MCF 10A (cell line): Measurements from ENCODE around the gene DMXL1. TPM values are rescaled to one million over a fixed set of nuclear protein-coding genes. Genes with fewer than 3 reads are reported as not detected.

ENCODE experiments used
- BruUV-seq: library from RNA; stranded (reverse); fragments of 400-500 nt; replicated peaks from 2 replicates; lab custom pipeline; 2021; lab: Mats Ljungman, UMichigan
- CTCF ChIA-PET: fragments of 300-600 bp; sonication (Branson Sonifier 250); formaldehyde crosslinking; extraction: SDS; loops from one replicate; lab custom pipeline; 2021; ENCODE audit warnings: antibody characterized with exemption, inconsistent platforms; lab: Yijun Ruan, JAX
- POLR2A ChIA-PET: fragments of 300-600, 350-650 bp; sonication (Branson Sonifier 250); formaldehyde crosslinking; extraction: SDS; loops from one replicate; lab custom pipeline; 2020; ENCODE audit warnings: antibody characterized with exemption, inconsistent platforms; lab: Yijun Ruan, JAX
- DNase-seq: peaks from one replicate; pipeline ENCODE4 v3.0.0-alpha.2; 2018; ENCODE audit not compliant: unreplicated experiment
- H3K27ac Mint-ChIP-seq: one replicate; pipeline ENCODE4 v1.8.0; 2022; ENCODE audit warnings: mild to moderate bottlenecking, low read depth, mixed read lengths; ENCODE audit not compliant: unreplicated experiment
- H3K27me3 Mint-ChIP-seq: one replicate; pipeline ENCODE4 v1.8.0; 2022; ENCODE audit warnings: mixed read lengths; ENCODE audit not compliant: insufficient read depth, unreplicated experiment
- H3K36me3 Mint-ChIP-seq: one replicate; pipeline ENCODE4 v1.8.0; 2022; ENCODE audit warnings: mild to moderate bottlenecking, moderate library complexity, mixed read lengths; ENCODE audit not compliant: insufficient read depth, unreplicated experiment
- H3K4me1 Mint-ChIP-seq: one replicate; pipeline ENCODE4 v1.8.0; 2022; ENCODE audit warnings: mixed read lengths; ENCODE audit not compliant: insufficient read depth, unreplicated experiment
- H3K4me3 Mint-ChIP-seq: one replicate; pipeline ENCODE4 v1.8.0; 2022; ENCODE audit warnings: mild to moderate bottlenecking, moderate library complexity, mixed read lengths; ENCODE audit not compliant: unreplicated experiment
- H3K9me3 Mint-ChIP-seq: one replicate; pipeline ENCODE4 v1.8.0; 2022; ENCODE audit warnings: mixed read lengths; ENCODE audit not compliant: unreplicated experiment
- CTCF ChIP-seq: fragments of 200-600 bp; IDR thresholded peaks from one replicate; pipeline ENCODE4 v1.8.0; 2022; ENCODE audit warnings: antibody characterized with exemption, mild to moderate bottlenecking; ENCODE audit not compliant: unreplicated experiment
- intact Hi-C: fragments of 100-400 bp; cut with micrococcal nuclease; formaldehyde crosslinking; loops from 2 replicates; pipeline ENCODE4 v1.14.1; 2022
- total RNA-seq: library from RNA; stranded (reverse); gene quantifications from 2 replicates; pipeline ENCODE4 v1.2.3, GENCODE V29; 2022

Gene DMXL1
- total RNA-seq, 1 experiment from 2014 or later = 45.1 TPM

DNA sequence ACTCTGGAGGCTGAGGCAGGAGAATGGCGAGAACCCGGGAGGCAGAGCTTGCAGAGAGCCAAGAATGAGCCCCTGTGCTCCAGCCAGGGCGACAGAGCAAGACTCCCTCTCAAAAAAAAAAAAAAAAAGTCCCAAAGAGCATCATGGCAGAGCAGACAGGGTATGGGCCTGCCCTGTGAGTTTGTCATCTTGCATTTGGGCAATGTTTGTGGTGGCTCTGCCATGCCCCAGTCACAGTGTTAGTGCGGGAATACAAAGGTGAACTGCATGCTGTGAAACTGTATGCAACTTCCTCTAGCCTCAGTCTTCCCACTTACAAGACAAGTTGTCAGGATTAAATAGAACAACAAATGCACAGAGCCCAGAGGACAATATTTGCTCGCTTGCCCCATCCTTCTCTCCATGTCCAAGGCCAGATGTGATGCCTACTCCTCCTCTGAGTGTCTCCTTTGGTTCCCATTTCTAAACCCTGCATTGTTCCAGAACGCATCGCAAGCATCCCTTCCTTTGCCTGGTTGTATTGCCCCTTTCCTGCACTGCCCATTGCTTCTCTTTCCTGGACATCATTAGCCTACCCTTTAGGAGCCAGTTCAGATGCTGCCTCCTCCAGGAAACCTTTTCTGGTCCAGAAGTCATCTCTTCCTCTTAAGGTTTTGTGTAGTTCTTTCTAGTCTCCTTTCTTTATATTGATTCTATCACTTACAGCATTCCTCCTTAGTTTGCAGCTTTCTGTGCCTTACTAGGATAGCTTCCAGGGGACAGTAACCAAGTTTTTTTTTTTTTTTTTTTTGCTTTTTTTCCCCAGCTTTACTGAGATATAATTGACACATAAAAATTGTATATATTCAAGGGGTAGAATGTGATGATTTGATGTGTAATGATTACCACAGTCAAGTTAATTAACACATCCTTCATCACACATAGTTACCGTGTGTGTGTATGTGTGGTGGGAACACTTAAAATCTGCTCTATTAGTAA is 215.9 kb downstream of the DMXL1 start:
- ChIA-PET POLR2A (interaction anchor here (0.9 to 5.8 kb wide), 9 partner anchors 12 to 298 kb away, joined by 3 to 48 read pairs (median 9); partner anchors contain the start of gene DTWD2), CTCF (interaction anchor here (0.6 to 1.9 kb wide), 5 partner anchors 16 to 246 kb away, joined by 3 to 6 read pairs (median 3); partner anchors contain the start of gene DMXL1)
- Mint-ChIP-seq H3K4me1 (peaks cover 42% of the 10 kb centered on the region), H3K27ac (peak overlapping the region; percentile 84), H3K36me3 (no peaks in the 10 kb centered on the region), H3K27me3 (no peaks in the 10 kb centered on the region), H3K9me3 (no peaks in the 10 kb centered on the region), H3K4me3 (peak overlapping the region; percentile 59)
- no TSS peak for BruUV-seq
- intact Hi-C loops = no loop called here
- TF ChIP-seq CTCF = no peak
- DNase-seq = no peak

DNA sequence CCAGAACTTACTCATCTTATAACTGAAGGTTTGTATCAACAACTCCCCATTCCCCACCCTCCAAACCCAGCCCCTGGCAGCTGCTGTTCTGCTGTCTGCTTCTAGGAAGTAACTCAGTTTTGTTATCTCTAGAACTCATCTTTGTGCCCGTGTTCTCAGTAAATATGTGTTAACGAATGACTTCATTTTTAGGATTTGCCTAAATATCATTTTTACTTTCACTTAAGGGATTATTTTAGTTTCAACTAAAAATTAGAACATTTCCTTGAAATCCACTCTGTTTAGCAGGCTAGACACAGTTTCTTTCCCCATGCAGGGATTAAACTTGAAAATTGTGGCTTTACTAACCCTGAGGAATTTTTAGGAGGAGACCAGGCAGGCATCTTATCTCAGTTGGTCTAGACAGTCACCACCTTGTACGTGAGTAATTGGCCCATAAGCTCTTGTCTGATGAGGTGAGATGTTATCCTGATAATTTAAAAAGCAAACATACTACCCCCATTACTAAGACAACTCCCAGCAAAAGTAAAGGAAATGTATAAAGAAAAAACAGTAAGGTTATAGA is 216.7 kb downstream of the DMXL1 start:
- TF ChIP-seq CTCF = no peak
- peak overlapping the region; percentile 59 for H3K4me3 Mint-ChIP-seq
- no TSS peak for BruUV-seq
- no peaks in the 10 kb centered on the region for H3K27me3 Mint-ChIP-seq
- intact Hi-C loops = no loop called here
- H3K9me3 Mint-ChIP-seq = no peaks in the 10 kb centered on the region
- ChIA-PET CTCF (interaction anchor here (0.6 to 1.9 kb wide), 5 partner anchors 16 to 246 kb away, joined by 3 to 6 read pairs (median 4); partner anchors contain the start of gene DMXL1), POLR2A (interaction anchor here (0.9 to 5.8 kb wide), 14 partner anchors 10 to 299 kb away, joined by 3 to 48 read pairs (median 7); partner anchors contain the start of genes DTWD2 and TNFAIP8)
- no peaks in the 10 kb centered on the region for H3K36me3 Mint-ChIP-seq
- H3K27ac Mint-ChIP-seq = peak overlapping the region; percentile 84
- peak; percentile 22 for DNase-seq
- peaks cover 42% of the 10 kb centered on the region for H3K4me1 Mint-ChIP-seq

- POLR2A ChIA-PET = interaction anchor here (1.0 to 5.8 kb wide), 13 partner anchors 11 to 123 kb away, joined by 3 to 48 read pairs (median 8); partner anchors contain the start of gene TNFAIP8
- Mint-ChIP-seq H3K4me3 (no peak overlapping the region), H3K4me1 (peaks cover 42% of the 10 kb centered on the region), H3K27me3 (no peaks in the 10 kb centered on the region), H3K9me3 (no peaks in the 10 kb centered on the region), H3K27ac (peak overlapping the region; percentile 84), H3K36me3 (no peaks in the 10 kb centered on the region)
- TF ChIP-seq CTCF = no peak
- no TSS peak for BruUV-seq
- intact Hi-C loops = no loop called here
- DNase-seq = peak; percentile 79
- CTCF ChIA-PET = interaction anchor here (1.8 to 3.1 kb wide), 4 partner anchors 15 to 123 kb away, joined by 6 to 20 read pairs (median 10); no protein-coding TSS in a partner anchor
Measured at GRCh38 chr5:119288379-119289033, 217.6 kb downstream of the DMXL1 start.
